M059J (cell line): ENCODE results near the gene TNK2. TPM values are rescaled to one million over a fixed set of nuclear protein-coding genes. Genes with fewer than 3 reads are reported as not detected.
"Not testable (repeated sequence)": the region's sequence is repeated elsewhere in the genome, so short reads cannot be mapped to it uniquely, and the experiment has no call there.

Experiments used
- DNase-seq: peaks from one replicate; pipeline ENCODE4 v3.0.0-alpha.2; 2012; ENCODE audit warnings: low read depth
- total RNA-seq: library from RNA; depleted of rRNA; stranded (reverse); fragments of >200 nt; shearing (Covaris generic); gene quantifications from 2 replicates; pipeline ENCODE4 v1.2.3, GENCODE V29; 2014

TNK2 gene
- total RNA-seq, 1 experiment from 2014 or later: 13.9 TPM

DNA sequence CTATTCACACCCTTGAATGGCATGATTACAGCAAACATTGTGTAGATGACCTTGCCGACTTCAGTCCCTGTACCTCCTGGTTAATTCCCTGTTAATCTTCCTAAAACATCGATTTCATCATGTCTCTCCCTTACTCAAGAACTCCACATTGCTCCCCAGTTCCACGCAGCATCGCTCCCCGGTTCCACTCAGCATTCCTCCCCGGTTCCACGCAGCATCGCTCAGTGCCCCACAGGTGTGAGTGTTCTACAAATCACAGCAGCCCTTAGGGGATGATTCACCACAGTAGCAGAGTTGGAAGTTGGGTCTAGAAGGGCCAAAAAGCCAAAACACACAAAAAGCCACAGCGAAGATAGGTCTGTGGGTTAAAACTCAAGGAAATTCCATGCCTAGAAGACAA, 8.6 kb upstream of the TNK2 start:
- DNase-seq: no peak

DNA sequence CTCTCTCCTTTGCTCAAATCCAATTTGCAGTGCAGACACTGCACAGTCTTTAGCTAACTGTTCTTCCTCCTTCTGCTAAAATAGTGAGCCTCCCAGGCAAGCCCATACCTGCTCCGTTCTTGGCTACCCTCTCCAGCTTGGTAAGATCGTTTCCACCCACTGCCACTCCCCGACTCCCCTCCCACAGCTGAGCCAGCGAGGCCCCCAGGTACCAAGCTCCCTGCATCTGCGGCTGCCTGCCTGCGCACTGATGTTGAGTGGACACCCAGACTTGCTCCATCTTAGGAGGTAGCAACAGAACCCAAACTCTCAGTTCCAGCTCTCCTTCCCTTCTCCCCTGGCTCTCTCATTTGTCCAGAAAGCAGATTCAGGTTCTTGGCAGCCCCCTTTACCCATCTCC, 7.9 kb upstream of the TNK2 start:
- no peak for DNase-seq

- DNase-seq: peak; percentile 99
Measured at GRCh38 chr3:195914648-195915473, 6.5 kb upstream of the TNK2 start.

- not testable (repeated sequence) for DNase-seq
Measured at GRCh38 chr3:195914146-195914545, 5.8 kb upstream of the TNK2 start.

DNA sequence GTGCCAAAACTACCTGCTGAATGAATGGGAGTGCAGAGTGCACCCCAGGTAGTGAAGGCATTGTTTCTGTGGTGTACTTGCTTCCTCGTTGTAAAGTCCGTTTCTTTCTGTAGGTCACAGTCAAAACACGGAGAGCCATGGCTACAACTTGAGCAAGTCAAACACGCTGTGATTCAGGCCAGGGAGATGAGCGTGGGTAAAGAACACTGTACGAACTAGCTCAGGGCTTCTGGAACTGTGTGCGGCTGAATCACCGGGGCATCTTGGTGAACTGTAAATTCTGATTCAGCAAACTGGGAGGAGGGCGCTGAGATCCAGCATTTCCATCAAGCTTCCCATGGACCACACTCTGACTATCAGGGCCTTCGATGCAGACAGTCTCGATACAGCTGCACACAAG, 5.0 kb upstream of the TNK2 start:
- DNase-seq: no peak

GRCh38 chr3:195911946-195912270, 3.6 kb upstream of the TNK2 start:
- DNase-seq: peak; percentile 63

DNA sequence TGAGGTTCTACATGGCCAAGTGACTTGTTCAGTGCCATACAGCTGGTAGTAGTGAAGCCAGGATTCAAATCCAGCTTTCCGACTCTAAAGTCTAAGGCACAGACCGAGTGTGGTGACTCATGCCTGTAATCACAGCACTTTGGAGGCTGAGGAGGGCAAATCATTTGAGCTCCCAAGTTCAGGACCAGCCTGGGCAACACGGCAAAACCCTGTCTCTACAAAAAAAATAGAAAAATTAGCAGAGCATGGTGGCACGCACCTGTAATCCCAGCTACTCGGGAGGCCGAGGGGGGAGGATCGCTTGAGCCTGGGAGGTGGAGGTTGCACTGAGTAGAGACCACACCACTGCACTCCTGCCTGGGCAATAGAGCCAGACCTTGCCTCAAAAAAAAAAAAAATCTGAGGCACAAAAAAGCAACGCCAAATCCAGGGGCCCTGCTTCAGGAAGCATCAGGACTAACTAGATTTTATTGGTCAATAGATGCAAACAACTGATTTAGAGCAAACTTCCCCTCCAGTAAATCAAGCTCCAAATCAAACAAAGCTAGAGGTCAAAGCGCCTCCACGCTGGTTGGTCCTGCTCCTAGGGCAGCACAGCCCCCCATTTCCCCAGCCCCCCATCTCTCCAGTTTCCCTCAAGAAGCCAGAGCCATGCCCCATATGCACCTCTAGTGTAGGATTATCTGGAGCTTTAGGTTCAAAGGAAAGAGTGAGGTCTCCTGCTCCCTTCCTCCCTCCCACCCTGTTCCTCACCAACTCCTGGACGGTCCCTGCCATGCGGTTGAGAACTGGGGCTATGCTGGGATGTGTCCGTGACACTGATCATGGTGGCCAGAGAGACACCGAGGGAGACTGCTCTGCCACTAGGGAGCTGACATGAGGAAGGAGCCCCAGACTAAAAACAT, 2.9 kb upstream of the TNK2 start:
- peak; percentile 48 for DNase-seq

DNA sequence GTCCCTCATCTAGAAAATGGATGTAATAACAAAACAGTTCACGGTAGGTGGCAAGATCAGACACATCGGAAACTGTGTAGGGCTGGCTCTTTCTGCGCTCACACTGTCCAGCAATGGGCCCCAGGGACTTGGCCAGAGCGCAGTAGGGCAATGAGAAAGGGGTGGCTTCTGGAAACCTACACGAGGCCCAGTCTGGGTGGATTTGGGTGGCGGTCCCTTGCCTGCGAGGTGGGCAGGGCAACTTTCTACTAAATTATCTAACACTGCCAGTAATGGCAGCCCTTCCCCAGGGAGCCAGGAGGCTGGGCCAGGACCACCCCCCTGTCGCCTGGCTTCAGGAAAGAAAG, 2.1 kb upstream of the TNK2 start:
- DNase-seq: no peak

- peak; percentile 76 for DNase-seq
Measured at GRCh38 chr3:195909644-195910498, 1.5 kb upstream of the TNK2 start.

DNA sequence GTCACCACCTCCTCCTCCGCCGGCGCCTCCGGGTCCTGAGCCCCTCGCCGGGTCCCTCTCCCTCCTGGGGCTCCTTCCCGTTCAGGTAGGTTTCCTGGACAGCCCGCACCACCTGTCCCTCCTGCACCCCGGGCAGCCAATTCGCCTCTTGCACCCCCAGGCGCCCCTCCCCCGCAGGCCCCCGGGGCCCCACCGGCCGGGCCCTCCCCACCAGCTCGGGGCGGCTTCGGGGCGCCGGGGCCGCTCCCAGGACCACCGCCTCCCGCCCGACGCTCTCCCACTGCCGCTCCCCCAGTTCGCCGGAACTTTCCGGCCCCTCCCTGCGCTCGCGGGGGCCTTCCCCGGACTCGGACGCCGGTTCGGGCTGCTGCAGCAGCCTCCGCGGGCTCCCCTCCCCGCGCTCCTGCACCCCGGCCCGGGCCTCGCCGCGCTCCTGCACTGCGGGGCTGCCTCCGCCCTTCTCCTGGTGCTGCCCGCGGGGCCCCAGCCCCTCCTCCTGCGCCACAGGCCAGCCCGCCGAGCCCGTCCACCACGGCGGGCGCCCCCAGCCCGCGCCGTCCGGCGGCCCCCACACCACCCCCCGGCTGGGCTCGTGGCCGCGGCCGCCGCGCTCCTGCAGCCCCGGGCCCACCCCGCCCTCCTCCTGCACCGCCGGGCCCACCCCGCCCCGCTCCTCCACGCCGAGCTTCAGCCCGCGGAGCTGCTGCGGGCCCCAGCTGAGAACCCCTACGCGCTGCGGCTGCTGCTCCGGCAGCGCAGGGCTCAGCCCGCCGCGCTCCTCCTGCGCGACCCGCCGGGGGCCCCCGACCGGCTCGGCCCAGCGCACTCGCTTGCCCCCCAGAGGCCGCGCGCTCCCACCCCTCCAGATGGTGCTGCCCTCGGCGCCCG, 587 bp upstream of the TNK2 start:
- DNase-seq: peak; percentile 37

- DNase-seq: no peak
Measured at GRCh38 chr3:195907684-195907933, 742 bp downstream of the TNK2 start.

GRCh38 chr3:195906865-195907683, 1.3 kb downstream of the TNK2 start:
- no peak for DNase-seq

- peak; percentile 79 for DNase-seq
Measured at GRCh38 chr3:195905970-195906864, 2.1 kb downstream of the TNK2 start.

DNA sequence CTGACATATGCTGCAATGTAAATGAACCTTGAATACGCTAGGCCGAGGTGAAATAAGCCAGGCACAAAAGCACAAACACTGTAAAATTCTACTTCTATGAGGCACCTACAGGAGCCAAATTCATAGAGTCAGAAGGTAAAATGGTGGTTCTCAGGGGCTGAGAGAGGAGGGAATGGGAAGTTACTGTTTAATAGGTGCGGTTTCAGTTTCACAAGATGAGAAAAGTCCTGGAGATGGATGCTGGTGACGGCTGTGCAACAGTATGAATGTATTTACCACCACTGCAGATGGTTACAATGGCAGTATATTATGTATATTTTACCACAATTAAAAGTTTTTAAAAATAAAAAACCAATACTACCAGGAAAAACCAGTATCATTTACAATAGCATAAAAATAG, 4.0 kb downstream of the TNK2 start:
- no peak for DNase-seq

GRCh38 chr3:195903950-195904290, 4.4 kb downstream of the TNK2 start:
- no peak for DNase-seq

DNA sequence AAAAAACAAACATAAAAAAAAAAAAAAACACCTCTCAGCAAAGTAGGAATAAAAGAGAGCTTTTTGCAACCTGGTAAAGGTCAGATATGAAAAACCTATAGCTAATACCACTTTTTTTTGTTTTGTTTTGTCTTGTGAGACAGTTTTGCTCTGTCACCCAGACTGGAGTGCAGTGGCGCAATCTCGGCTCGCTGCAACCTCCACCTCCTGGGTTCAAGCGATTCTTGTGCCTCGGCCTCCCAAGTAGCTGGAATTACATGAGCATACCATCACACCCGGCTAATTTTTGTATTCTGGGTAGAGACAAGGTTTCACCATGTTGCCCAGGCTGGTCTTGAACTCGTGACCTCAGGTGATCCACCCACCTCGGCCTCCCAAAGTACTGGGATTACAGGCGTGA, 5.7 kb downstream of the TNK2 start:
- not testable (repeated sequence) for DNase-seq

DNA sequence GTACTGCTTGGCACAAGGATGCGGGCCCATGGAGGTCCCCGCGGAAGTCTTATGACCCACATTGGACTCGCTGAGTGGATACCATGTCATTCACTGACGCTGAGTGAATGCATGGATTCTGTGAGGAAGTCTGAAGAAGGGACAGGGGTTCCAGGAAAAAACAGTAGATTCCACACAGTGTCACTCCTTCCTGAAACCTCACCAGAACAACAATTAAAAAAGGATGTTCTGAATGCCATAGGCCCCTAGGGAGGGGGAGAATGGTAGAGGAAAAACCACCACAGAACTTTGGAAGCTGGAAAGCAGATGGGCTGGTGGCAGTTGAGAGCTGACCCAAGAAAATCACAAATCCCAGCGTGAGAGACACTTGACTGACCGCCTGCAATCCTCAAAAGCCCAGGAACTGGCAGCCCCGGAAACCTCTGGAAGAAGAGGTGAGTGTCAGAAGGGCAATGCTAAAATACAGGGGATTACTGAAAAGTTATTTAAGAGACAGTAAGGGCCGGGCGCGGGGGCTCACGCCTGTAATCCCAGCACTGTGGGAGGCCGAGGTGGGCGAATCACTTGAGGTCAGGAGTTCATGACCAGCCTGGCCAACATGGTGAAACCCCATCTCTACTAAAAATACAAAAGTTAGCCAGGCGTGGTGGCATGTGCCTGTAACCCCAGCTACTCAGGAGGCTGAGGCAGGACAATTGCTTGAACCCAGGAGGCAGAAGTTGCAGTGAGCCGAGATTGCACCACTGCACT, 6.3 kb downstream of the TNK2 start:
- DNase-seq: not testable (repeated sequence)

GRCh38 chr3:195900436-195901355, 7.7 kb downstream of the TNK2 start:
- peak; percentile 95 for DNase-seq
